ENCODE results near the gene FAM47C.
"Not testable (repeated sequence)": the region's sequence is repeated elsewhere in the genome, so short reads cannot be mapped to it uniquely, and the experiment has no call there.

Gene FAM47C

DNA sequence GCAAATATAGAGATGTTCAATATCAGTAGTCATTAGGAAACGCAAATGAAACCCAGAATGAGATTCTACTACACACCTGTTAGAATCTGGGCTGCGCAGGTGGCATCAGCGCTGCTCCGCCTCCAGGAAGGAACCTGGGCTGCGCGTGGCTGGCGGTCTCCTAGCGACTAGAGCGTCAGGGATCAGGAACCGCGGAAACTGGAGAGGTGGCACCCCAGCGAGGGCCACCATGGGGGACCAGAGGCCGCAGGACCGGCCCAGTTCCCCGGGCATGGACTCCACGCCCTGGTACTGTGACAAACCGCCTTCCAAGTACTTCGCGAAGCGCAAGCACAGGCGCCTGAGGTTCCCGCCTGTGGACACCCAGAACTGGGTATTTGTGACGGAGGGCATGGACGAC is at the start of gene FAM47C:
TSS of gene FAM47C (plus strand) at position 185 of the 400 bp plus-strand sequence. CDS start at position 230, 45 bp downstream.
- DNase-seq: not testable (repeated sequence)

DNA sequence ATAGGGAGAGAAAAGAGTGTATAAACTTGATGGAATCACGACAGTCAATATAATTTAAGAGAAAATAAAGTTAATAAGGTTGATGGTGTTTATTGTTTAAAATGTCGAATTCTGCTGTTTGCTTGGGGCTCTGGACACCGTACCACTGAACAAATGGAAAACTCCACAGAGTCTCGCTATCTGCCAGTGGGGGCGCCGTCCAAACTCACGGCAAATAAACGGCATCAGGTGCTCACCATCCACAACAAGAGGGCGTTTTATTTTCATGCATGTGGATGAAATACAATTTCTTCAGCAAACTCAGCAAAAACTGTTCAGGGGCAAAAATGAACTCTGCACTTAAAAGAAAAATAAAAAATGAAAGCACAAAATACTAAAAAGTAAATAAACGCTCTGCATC is 46.6 kb upstream of the FAM47C start:
- DNase-seq: no peak

DNA sequence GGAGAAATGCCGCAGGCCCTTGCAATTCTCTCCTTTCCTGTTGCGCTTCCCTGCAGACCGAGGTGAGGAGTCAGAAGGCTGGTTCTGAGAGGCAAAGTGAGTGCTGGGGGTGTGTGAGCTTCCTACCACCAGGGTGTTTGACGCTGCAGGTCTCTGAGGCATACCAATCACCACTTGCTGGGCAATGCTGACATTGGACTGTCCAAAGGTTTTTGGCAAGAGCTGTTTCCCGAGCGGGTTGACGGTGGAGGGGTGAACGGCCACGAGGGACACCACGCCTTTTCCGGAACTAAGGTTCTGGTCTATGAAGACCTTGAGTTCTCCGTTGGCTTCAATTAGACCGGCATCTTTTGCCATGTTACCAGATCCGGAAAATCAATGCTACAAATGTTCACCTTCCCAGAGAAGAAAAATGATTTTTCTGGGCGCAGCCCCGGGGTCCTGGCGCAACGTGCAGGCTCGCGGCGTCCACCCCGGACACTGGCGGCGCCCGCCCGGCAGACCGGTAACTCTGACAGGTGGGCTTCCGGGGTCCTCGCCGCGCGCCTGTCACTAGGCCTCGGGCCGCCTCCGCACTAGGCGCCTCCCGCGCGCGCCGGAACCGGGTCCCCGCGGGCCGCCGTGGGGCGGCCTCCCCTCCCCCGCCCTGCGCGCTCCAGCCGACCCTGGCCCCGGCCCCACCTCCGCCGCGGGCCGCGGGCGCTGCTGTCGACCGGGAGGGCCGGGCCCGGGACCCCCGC is 44.9 kb upstream of the FAM47C start:
- DNase-seq: no peak

DNA sequence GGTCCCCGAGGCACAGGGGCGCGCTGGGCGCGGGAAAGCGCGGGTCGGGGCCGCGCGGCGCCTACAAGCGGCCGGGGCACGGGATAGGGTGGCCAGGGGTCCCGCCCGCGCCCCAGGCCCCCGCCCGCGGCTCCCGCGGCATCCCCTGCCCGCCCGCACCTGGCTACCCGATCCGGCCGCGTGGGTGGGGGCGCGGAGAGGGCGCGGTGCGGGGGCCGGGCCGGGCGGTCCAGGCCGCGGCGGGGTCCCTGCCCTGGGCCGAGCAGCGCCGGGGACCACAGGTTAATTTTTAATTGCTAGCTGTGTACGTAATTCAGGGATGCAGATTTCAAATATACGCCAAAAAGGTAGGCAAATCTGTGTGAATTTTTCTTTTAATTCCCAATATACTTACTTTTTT is 44.3 kb upstream of the FAM47C start:
- no peak for DNase-seq

DNA sequence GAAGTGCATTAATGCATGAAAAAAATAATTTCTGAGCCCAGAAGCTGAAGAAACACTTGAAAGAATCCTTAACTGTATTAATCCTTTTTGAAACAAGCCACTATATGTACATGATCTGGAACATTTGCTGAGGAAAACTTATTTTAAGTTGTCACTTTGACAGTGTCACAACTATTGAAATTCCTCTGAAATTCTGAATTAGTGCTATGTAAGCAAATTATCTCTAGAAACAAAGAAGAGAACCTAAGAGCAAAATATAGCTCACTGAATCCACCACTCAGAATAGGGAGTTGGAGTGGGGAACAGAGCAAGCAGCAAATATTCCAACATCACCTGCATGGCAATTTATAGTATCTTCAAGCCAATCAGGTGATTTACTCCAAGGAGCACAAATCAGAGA is 34.6 kb upstream of the FAM47C start:
- DNase-seq: no peak

DNA sequence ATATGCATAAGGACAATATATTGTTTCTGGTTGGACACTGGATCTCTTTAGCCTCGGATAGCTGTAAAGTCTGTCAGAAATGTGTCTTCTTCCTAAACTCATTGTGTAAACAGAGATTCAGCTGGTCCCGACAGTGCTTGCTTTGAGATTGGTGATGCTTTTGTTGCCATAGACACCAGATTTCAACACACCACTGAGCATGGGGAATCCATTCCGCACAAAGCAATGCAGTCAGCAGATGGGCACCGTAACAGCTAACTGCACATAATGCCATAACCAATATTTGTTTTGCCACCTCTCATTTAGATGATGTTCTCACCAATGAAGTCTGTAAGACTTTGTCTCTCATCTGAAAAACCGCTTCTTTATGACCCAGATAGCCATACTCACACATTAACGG is 33.3 kb upstream of the FAM47C start:
- DNase-seq: no peak

DNA sequence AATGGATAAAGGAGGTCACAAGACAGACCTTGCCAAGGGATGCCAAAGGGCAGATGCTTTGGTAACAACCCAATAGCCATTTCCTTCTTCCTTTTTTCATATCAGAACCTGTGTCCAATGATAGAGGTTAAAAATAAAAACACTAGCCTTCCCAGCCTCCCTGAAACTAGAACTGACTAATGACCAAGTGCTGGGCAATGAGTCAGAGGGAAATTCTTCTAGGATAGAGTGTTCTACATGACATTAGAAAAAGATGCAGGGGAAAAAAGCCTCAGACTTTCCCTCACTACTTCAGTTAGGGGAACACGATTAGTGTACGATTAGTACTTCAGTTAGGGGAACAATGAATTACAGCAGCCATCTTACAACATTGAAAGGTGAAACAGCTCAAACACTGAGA is 29.3 kb upstream of the FAM47C start:
- no peak for DNase-seq

DNA sequence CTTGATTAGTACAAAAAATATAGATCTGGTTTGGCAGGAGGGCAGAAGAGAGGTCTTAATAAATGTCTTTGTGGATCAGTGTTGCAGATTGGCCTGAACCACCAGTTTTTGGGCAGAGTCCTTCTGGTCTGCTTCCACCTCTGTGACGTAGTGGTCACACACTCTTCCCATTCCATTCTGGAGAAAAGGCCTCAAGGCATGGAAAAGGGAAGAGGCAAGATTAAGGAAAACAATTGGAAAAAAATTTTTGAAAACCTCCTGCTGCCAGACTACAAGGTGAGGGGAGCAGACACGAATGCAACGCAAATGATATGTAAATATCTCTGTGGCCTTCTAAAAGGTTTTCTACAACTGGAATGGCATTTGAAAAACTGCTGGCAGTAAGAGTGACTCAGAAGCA is 24.3 kb upstream of the FAM47C start:
- no peak for DNase-seq

DNA sequence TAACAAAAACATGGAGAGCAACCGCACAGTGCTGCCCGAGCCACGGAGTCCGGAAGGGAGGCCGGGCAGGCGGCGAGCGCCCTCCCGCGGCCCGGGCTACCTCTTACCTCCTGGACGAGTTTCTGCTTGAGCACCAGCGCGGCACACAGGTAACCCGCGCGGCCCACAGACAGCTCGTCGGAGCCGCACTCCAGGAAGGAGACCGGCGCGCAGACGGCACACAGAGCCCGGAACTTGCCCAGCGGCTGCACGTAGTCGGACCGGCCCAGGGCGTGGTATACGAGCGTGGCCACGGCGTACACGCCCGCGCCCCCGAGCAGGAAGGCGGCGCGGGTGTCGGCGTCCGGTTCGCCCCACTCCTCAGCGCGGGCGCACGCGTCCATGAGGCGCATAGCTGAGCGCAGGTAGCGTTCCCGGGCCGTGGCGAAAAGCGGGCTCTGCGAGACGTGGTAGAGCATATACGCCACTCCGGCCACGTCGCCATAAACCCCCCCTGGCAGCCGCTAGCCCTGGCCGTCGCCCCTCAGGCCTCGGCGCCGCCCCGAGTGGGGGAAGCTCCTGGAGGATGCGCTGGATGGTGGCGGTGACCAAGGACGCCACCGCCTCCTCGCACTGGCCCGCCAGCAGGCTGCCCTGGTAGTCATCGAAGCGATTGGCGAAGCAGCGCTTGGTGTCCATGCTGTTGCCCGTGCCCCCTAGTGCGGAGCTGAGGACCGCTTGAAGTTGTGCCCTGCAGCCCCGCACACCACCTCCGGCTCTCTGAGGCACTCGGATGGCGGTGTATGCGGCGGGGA is 22.6 kb upstream of the FAM47C start:
- not testable (repeated sequence) for DNase-seq

DNA sequence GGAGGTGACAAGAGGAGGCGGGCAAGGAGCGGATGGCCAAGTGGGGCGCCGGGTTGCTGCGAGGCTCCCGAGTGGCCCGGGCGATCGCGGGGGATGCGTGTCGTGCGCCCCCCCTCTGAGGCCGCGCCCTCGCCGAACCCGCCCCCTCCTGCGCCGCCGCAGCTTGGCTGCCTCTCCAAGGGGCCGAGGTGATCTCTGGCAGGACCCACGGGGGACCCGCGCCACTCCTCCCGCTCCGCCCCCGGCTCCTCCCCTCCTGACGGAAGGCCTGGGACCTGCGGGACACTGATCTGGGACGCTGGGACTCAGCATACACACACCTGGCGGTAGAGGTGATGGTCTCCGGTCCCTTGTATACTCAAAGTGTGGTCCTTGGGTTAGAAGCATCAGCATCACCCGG is 21.9 kb upstream of the FAM47C start:
- DNase-seq: no peak

DNA sequence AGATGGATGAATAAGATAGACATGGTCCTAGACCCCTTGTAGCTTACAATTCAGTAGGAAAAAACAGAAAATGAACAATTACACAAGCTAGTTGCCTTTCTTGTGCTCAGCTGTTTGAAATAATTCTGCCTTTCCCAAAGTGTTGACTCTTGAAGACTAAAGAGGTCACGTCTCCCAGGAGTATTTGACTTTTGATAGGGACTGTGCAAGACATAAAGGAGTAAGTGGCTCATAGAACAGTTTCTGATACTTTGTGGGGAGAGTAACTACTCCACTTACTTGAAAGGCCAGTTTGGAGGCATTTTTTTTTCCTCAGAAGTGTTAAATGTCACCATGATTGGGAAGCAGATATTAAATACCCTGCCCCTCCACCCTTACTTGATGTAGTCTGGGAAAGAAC is 21.0 kb upstream of the FAM47C start:
- not testable (repeated sequence) for DNase-seq

DNA sequence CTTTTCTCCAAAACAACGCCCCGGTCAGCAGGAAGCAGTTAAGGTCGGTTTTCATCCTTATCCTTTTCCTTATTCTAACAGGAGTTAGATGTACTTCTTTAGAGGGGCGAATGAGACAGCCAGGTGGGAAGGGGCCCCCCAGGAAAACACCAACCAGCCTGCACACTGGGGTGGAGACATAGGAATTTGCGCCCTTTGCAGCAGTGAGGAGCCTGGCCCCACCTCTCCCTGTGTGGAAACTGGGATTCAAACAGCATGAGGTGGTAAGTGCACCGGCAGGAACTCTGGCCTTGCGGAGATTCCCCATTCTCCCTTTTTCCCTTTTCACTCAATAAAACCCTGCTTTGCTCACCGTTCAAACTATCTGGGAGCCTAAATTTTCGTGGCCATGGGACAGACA is 8.0 kb upstream of the FAM47C start:
- DNase-seq: no peak

DNA sequence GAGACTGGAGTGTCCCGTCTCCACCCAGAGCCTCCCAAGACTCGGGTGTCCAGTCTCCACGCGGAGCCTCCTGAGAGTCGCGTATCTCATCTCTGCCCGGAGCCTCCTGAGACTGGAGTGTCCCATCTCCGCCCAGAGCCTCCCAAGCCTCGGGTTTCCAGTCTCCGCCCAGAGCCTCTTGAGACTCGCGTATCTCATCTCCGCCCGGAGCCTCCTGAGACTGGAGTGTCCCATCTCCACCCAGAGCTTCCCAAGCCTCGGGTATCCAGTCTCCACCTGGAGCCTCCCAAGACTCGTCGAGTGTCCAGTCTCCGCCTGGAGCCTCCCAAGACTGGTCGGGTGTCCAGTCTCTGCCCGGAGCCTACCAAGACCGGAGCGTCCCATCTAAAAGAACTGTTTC is 2.3 kb downstream of the FAM47C start:
- DNase-seq: no peak

DNA sequence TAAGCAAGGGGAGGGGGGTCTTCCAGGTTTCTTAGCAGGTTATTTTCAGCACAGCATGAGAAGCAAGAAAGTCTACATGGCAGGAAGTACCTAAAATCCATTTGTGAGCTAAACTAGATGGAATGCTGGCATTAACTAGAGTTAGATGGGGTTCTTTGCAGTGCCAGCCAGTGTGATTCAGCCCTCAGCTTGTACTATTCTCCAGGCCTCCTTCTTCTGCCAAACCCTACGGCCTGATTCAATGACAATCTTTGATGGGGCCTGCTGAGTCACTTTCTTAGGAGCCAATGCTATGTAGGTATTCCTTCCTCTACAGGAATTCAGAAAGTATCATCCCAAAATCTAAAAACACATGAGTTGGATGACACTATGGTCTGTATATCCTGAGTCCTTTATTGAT is 26.1 kb downstream of the FAM47C start:
- DNase-seq: not testable (repeated sequence)

DNA sequence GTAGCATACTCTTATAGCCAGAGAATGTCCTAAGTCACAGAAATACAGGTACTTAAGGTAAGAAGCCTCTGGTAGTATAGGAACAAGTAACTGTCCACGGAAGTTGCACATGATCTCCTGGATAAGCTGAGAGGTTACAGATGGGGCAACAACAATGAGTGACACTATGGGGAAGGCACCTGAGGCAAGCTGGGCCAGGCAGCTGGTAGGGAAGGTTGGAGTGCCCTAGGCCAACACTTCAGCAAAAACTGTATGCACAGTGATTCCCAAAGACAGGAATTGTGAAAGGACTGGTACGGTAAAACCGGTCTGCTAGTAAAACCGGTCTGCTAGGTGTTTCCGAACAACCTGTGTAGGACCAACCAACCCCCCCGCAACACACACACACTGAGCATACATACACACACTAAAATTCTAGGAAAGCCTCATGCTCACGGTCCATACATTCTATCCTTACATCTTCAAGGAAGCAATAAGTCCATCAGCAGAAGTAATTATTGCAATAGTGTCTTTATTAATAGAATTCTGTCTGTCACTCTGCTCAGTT is 28.6 kb downstream of the FAM47C start:
- DNase-seq: not testable (repeated sequence)

DNA sequence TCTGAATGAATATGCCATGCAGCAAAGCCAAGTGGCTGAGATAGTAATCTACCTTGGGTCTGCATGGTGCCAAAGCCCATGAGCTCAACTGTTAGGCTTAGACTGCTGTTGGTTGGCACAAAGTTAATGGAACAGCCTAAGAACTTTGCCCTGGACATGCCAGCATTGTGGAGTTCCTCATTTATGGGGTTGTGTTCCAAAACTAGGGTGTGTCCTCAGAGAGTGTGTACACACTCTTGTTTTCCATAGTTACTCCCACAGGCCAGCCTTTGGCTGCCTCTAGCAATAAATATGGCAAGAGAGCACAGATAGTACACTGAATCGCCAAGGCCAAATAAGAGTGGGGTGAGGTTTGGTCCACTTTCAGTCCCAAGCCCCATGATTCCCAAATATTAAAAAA is 30.6 kb downstream of the FAM47C start:
- DNase-seq: not testable (repeated sequence)

DNA sequence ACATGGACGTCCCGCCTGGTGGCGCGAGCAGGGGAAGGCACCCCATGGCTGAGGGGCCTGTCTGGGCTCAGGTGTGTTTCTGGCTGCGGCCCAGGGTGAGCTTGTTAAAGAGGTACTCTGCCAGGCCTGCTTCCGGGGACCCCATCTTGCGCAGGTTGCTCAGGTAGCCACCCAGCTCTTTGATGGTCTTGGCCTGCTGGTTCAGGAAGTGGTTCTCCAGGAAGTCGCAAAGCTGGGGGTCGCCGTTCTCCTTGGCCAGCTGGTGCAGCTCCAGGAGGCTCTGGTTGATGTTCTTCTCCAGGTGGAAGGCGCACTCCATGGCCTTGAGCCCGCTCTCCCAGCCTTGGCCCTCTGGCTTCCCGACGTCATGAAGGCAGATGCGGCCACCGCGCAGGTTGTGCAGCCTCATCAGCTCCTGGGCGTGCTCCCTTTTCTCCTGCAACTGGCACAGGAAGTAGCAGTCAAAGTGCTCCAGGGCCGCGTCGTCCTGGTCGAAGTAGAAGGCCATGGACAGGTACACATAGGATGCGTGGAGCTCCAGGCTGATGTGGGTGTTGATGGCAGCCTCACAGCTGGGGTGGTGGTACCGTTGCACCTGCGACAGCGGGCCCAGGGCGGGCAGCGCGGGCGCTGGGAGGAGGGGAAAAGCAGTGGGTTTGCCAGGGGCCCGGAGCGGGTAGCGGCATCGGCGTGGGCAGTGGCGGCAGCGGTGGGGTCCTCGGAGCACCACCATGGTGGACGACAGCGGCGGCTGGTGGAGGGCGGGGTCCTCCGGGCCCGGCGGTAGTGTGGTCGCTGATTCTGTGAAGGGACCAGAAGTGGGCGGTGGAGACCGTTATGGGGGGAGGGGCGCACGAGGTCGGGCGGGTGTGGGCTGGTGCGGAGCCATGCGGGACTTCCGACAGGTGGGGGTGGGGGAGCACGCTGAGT is 35.1 kb downstream of the FAM47C start:
- DNase-seq: not testable (repeated sequence)

DNA sequence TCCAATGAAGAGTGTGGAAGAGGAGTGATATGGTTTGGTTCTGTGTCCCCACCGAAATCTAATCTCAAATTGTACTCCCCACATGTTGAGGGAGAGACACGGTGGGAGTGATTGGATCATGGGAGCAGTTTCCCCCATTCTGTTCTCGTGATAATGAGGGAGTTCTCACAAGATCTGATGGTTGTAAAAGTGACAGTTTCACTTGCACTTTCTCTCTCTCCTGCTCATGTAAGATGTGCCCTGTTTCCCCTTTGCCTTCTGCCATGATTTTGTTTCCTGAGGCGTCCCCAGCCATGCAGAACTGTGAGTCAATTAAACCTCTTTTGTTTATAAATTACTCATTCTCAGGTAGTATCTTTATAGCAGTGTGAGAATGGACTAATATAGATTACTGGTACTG is 39.6 kb downstream of the FAM47C start:
- DNase-seq: no peak

DNA sequence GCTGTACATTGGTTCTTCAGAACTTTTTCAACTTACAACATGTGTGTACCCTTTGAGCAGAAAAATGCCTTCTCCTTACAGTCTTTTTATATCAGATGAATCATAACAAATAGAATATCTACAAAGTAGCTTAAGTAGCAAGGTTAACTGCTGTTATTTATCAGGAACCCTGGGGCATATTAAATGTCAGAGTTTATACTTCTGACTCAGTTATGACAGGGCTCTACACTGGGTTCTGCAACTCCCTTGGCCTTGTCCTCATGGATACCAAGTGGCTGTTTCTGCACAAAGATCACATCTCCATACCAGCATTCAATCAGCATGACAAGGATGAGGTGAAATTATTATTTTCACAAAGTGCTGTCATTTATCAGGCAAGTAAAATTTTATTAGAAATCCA is 49.4 kb downstream of the FAM47C start:
- DNase-seq: not testable (repeated sequence)

DNA sequence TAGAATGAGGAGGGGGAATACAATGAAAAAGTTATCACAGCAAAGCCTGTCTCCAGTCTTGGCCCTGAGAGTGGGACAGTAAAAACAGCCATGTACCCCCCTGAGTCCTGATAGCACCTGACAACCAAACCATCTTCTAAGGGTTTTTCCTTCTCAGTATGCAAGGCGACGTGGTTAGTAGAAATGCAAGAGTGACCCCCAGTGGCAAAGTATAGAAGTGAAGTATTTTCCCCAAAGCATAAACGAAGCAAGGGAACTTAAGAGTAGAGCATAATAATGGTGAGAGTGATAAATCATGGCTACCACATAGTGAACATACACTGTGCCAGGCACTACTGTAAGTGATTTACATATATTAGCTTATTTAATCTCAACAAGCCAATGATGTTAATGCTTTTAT is 52.8 kb downstream of the FAM47C start:
- DNase-seq: no peak

Data from SIG-M5 (cell line).